SKM-1 (cell line): ENCODE data around the gene MAFB.
"Not testable (repeated sequence)": the region's sequence is repeated elsewhere in the genome, so short reads cannot be mapped to it uniquely, and the experiment has no call there.

Experiments
- DNase-seq: peaks from one replicate; lab custom pipeline; 2025; ENCODE audit not compliant: unreplicated experiment; lab: John Stamatoyannopoulos, UW

Gene MAFB

DNA sequence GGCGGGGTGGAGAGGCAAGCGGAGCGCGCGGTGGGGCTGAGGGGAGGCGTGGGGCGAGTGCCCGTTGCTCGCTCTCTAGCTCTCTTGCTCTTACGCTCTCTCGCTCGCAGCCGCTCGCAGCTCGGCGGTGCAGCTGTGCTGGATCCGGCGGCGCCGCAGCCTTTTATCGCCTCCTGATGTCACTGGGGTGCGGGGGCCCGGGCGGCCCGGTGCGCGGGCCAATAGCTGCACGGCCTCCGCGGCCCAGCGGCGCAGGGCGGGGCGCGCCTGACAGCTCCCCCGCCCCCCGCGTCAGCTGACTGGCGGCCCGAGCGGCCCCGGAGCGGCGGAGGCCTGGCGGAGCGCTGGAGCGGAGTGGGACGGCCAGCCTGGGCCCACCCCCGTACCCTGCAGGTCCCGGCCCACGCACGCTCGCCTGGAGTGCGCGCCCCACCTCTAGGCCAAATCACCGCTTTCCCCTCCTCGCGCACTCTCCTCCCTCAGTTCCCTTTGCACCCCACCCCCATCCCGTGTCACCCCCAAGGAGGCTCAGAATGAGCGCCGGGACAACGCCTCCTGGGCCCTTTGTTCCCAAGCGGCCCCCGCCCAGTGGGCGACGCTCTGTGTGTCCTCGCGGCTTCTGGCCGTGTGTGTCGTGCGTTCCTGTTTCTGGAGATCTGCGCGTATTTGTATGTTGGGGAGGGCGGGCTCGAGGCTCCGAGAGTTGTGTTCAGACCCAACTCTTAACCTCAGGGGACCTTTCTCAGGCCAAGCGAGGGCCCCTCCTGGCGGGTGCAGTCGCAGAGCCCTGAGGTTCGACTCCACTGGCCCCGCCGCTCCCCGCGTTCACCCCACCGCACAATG is at the start of gene MAFB:
Gene MAFB, minus strand, starts transcription at position 137 of the 843 bp plus-strand sequence. CDS start 386 bp downstream, outside the sequence.
- DNase-seq, result no peak

GRCh38 chr20:40736468-40736867 is 47.4 kb upstream of the MAFB start:
- not testable (repeated sequence) for DNase-seq

DNA sequence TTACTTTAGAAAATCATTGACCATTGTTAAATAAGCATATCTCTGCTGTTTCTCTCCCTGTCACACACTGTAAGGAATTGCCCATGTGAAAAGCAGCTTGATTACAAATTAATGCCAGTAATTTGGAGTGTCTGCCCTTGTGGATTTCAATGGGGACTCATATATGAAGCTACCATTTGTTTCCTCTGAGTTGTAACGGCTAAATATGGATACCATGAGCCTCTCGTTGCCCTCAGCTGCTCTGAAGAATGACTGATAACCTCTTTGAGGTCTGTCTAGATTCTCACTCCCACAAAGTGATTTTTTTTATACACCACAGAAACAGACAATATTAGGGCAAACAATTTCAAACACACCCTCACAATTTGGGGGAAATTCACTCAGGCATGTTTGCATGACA is 40.0 kb upstream of the MAFB start:
- DNase-seq, result no peak

GRCh38 chr20:40728470-40728869 is 39.4 kb upstream of the MAFB start:
- no peak for DNase-seq

DNA sequence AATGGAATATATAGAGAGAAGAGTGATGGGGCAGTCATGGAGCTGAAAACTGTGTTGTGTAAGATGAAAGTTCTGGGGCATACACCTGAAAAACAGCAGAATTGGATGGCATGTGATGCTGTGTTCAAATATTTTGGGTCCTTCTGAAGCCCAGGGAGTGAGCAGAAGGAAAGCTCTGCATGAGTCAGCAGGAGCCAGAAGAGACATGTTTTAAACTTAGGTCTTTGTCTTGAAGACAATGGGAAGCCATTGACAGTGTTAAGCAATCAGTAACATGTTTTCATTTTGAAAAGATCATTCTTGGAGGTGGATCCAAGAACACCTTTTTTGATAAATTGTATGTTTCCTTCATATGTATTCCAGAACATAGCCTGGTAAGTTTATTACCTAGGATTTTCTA is 38.9 kb upstream of the MAFB start:
- DNase-seq, result no peak

- DNase-seq, result no peak
Measured at GRCh38 chr20:40726776-40727175, 37.7 kb upstream of the MAFB start.

- DNase-seq, result no peak
Measured at GRCh38 chr20:40724566-40724965, 35.5 kb upstream of the MAFB start.

DNA sequence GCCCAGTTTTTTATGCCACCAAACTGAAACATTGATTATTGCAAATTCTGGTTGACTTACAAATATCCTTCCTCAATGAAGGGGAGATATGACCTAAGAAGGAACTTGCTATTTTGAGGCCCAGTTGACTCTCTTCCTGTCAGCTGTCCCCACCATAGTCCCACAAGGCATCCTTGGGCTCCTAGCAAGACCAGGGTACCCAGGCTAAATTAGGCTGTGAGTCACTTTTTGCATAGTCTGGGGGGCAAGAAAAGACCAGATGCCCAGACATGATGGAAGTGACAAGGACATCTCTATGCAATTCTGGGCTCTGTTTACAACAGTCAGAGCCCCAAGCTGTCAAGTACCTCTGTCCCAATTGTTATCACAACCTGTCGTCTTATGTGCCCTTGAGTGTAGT is 31.8 kb upstream of the MAFB start:
- no peak for DNase-seq

DNA sequence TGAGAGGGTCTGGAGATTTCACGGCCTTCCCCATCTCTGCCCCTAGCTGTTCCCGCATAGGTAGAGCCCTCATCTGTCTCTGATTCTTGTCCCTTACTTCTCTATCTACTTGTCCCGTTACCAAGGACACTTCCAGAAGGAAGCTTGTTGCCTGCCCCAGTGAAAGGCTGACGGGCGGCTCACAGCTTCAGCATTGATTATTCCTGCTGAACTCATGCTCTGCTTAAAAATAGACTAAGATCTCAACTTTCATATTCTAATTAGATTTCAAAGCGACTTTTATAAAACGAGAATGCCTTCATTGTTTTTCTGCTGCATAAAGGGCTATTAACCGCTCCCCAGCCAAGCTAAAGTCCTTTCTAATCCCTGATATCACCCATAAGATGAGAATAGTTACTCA is 31.1 kb upstream of the MAFB start:
- DNase-seq, result no peak

GRCh38 chr20:40718982-40719729 is 30.1 kb upstream of the MAFB start:
- DNase-seq, result peak; percentile 41

GRCh38 chr20:40718214-40718977 is 29.4 kb upstream of the MAFB start:
- no peak for DNase-seq

- DNase-seq, result no peak
Measured at GRCh38 chr20:40717343-40717865, 28.4 kb upstream of the MAFB start.

DNA sequence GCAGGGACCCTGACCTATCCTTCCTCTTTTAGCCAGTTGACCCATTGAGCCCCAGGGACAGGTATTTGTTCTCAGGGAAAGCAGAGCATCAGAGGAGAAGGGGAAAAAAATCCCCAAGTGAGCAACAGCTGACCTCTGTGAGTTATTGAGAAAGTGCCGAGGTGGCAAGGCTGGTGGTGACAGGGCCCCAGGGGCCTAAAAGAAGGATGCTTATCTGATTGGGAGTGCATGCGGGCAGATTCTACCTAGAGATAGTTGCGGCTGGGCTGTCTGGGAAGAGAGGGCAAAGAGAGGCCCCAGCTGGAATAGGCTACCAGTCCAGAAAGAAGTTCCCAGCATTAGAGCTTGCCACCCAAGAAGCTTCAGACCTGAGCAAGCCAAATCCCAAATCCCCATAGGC is 26.5 kb upstream of the MAFB start:
- DNase-seq, result no peak

DNA sequence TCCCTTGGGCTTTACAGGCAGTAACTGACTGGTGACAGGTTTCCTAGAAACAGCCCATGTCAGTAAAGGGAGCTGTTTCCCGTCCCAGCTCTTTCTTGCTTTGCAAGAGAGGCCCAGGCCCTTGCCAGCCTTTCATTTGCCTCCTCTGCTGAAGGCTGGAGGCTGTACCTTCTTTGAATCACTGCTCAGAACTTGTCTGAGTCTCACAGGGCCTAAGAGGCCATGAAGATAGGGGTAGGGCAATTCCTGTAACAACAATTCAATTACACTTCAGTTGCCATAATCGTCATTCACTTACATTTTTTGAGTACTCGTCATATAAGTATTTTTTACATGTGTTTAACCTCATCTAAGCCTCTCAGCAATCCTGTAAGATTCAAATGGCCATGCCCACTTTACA is 25.9 kb upstream of the MAFB start:
- no peak for DNase-seq

GRCh38 chr20:40714109-40714508 is 25.1 kb upstream of the MAFB start:
- DNase-seq, result no peak

DNA sequence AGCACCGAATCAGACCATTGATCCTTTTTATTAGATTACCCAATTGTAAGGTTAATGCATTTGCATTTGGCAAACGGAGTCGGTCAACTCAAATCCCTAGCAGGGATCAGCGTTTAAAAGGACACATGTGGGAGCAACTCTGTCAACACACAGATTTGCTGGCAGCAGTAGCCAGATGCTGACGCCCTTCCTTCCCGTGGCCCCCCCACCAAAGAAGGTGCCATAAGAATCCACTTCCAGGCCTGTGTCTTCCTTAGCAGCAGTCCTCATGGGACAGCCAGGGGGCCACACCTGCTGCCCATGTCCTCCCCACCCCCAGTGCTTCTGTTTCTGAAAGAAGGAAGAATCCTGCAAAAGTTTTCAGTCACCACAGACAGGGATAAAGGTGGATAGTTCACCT is 24.5 kb upstream of the MAFB start:
- DNase-seq, result no peak

GRCh38 chr20:40711079-40711478 is 22.0 kb upstream of the MAFB start:
- DNase-seq, result no peak

GRCh38 chr20:40710603-40711002 is 21.6 kb upstream of the MAFB start:
- DNase-seq, result no peak

DNA sequence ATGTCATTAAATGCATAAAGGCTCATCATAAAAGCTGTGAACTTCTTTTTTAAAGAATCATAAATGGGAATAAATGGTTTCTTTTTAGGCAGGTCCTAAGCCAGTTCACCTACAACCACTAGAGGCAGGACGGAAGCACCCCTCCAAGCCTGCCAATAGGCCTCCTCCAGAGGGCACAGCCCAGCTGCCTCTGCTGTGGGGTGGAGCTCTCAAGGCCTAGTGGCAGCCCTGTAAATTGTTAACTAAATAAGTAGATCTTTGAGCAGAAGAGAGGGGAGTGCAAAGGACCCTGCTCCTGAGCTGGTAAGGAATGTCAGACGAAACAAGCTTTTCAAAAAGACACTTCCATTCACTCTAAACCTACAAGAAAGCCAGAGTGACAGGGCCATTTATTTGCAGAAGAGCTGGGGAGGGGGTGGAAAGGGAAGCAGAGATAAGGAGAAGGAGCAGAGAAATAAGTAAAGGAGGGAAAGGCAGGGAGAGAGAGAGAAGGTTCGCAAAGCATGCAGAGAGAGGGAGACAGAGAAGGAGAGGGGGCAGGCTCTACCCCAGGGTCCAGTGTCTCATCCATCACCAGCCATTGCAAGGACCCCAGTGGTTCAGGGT is 18.0 kb upstream of the MAFB start:
- no peak for DNase-seq

DNA sequence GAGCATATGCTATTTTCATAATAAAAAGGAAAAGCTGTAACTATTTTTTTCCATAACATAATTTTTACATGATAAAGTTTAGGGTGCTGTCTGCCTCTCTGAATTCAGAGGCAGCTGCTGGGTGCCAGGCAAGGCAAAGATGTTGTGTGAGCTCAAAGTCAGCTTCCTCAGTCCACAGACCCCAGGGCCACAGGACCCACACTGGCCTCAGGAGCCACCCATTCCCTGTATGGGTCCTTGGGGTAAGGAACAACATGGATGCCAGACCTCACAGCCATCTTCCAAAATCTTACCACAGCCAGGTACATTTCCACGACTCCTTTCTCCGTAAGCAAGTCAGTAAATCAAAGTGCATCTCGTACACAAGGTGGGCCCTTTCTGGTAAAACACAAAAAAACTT is 16.4 kb upstream of the MAFB start:
- DNase-seq, result no peak

DNA sequence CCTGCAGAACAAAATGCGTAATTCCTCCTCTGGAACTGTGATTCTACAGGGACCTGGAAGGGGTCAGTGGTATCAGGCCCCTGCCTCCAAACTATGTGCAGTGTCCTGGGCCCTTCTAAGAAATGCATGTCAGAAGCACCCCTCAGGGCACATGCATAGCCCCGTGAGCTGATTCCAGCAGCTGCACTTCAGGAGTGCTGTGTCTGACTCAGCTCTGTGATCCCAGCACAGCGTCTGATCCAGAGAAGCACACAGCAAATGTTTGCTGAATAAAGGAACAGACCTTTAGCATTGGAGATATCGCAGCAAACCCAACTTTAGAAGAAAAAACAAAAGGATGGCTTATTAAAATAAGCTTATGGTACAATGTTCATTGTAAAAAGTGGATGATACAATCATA is 15.8 kb upstream of the MAFB start:
- no peak for DNase-seq
